Dermis microvascular lymphatic vessel endothelial cell (primary cell): ENCODE data around the gene LY6G5B. TPM values are rescaled to one million over a fixed set of nuclear protein-coding genes. Genes with fewer than 3 reads are reported as not detected.
A peak's percentile ranks its signal among the peaks of the same experiment; 100 is the strongest.

Experiments
- DNase-seq, 2 donors: peaks; one replicate each; pipeline versions ENCODE4 v3.0.0 to v3.0.0-alpha.2; 2010; ENCODE audit warnings: low read depth in 2 of 2
- total RNA-seq: library from RNA; depleted of rRNA; stranded (reverse); fragments of >200 nt; gene quantifications from 2 replicates; pipeline ENCODE4 v1.2.1, GENCODE V29; 2014

LY6G5B gene
- total RNA-seq = 0.64 and 2.0 TPM in 2 replicates

- no peak for DNase-seq
These were observed at the start of gene LY6G5B for GRCh38 chr6:31669676-31670075. Gene LY6G5B, plus strand, starts transcription at chr6:31669976. Its CDS starts 975 bp downstream, at chr6:31670951.

- peak in 1 of 2 donors; percentile 26 for DNase-seq
These were observed 49.0 kb upstream of the LY6G5B start, which contains the start of gene PRRC2A for GRCh38 chr6:31620586-31621319. Gene PRRC2A, plus strand, starts transcription at chr6:31620715. Its CDS starts 2,075 bp downstream, at chr6:31622790.

- peak in 1 of 2 donors; percentile 13 for DNase-seq
These were observed 48.3 kb upstream of the LY6G5B start for GRCh38 chr6:31621320-31621939.

GRCh38 chr6:31621991-31622390, 47.8 kb upstream of the LY6G5B start:
- no peak for DNase-seq

GRCh38 chr6:31622684-31623091, 47.1 kb upstream of the LY6G5B start:
- DNase-seq = no peak

GRCh38 chr6:31624070-31624469, 45.7 kb upstream of the LY6G5B start:
- no peak for DNase-seq

GRCh38 chr6:31626952-31627351, 42.8 kb upstream of the LY6G5B start:
- no peak for DNase-seq

GRCh38 chr6:31627690-31628287, 42.0 kb upstream of the LY6G5B start:
- no peak for DNase-seq

- no peak for DNase-seq
These were observed 40.8 kb upstream of the LY6G5B start for GRCh38 chr6:31629014-31629413.

GRCh38 chr6:31630177-31630934, 39.4 kb upstream of the LY6G5B start:
- DNase-seq = no peak

- DNase-seq = no peak
These were observed 38.6 kb upstream of the LY6G5B start for GRCh38 chr6:31631209-31631608.

GRCh38 chr6:31631681-31632278, 38.0 kb upstream of the LY6G5B start:
- DNase-seq = no peak

GRCh38 chr6:31632279-31632946, 37.4 kb upstream of the LY6G5B start:
- DNase-seq = no peak

GRCh38 chr6:31633447-31633846, 36.3 kb upstream of the LY6G5B start:
- DNase-seq = no peak

- DNase-seq = no peak
These were observed 35.6 kb upstream of the LY6G5B start for GRCh38 chr6:31634131-31634530.

- no peak for DNase-seq
These were observed 34.7 kb upstream of the LY6G5B start for GRCh38 chr6:31634969-31635575.

- DNase-seq = no peak
These were observed 32.8 kb upstream of the LY6G5B start for GRCh38 chr6:31636698-31637596.

- no peak for DNase-seq
These were observed 30.7 kb upstream of the LY6G5B start for GRCh38 chr6:31639043-31639442.

- DNase-seq = peak in 1 of 2 donors; percentile 34
These were observed 30.3 kb upstream of the LY6G5B start for GRCh38 chr6:31639449-31639861.
